ENCODE measurements around the gene PTPRS.

DNA sequence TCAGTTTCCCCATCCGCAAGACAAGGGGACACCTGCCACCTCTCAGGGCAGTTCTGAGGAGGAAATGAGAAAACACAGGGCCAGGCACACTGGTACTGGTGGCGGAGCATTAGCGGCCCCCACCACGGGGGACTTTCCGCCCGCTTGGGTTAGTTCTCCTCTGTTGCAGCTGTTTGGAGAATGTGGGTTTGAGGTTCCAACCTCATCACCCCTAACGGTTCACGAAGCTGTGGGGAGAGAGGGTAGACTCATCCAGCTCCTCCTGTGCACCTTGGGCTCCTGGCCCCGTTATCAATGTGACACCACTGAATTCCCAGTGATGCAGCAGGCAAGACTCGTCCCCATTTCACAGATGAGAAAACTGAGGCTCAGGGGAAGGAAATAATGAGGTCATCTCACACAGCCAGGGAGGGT is 10.3 kb downstream of the PTPRS start:
- no peak for TF ChIP-seq POLR2A (IDR thresholded peaks at IDR 0.05)
- TF ChIP-seq, protein P1, sequence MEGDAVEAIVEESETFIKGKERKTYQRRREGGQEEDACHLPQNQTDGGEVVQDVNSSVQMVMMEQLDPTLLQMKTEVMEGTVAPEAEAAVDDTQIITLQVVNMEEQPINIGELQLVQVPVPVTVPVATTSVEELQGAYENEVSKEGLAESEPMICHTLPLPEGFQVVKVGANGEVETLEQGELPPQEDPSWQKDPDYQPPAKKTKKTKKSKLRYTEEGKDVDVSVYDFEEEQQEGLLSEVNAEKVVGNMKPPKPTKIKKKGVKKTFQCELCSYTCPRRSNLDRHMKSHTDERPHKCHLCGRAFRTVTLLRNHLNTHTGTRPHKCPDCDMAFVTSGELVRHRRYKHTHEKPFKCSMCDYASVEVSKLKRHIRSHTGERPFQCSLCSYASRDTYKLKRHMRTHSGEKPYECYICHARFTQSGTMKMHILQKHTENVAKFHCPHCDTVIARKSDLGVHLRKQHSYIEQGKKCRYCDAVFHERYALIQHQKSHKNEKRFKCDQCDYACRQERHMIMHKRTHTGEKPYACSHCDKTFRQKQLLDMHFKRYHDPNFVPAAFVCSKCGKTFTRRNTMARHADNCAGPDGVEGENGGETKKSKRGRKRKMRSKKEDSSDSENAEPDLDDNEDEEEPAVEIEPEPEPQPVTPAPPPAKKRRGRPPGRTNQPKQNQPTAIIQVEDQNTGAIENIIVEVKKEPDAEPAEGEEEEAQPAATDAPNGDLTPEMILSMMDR (IDR thresholded peaks at IDR 0.05), result no peak

Data from tibial nerve (tissue), 3 donors.